GM12872 (cell line): ENCODE results near the gene RAB31.

Experiments used
- CTCF ChIP-seq: IDR thresholded peaks from 3 replicates; pipeline ENCODE4 v1.5.1; 2011; ENCODE audit warnings: low read depth, mild to moderate bottlenecking, low read length, moderate library complexity; ENCODE audit not compliant: insufficient read depth

RAB31 gene

DNA sequence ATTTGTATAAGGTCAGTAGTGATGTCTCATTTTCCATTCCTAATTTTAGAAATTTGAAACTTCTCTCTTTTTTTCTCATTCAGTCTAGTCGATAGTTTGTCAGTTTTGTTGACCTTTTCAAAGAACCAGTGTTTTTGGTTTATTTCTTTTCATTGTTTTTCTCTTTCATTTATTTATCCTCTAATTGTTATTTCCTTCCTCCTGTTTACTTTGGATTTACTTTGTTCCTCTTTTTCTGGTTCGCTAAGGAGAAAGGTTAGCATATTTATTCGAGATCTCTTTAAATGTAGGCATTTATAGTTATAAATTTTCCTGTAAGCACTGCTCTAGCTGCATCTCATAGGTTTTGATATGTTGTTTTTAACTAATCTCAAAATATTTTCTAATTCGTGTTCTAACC is 112.6 kb downstream of the RAB31 start:
- TF ChIP-seq CTCF, result no peak

DNA sequence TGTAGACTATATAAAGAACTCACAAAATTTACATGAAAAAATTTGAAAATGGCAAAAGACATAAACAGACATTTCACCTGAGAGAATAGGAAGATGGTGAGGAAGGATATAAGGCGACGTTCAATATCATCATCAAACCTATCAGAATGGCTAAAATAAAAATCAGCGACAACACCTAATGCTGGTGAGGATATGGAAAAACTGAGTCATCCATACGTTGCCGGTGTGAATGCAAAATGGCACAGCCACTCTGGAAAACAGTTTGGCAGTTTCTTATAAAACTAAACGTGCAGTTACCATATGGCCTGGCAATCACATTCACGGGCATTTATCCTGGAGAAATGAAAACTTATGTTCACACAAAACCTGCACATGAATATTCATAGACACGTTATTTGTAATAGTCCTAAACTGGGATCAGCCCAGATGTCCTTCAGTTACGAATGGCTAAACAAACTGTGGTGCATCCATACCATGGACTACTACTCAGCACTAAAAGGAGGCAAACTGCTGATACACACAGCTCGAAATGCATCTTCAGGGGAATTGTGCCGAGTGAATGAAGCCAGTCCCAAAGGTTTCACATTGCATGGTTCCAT is 114.6 kb downstream of the RAB31 start:
- TF ChIP-seq CTCF, result no peak

GRCh38 chr18:9823805-9824473 is 115.8 kb downstream of the RAB31 start:
- TF ChIP-seq CTCF, result no peak

GRCh38 chr18:9824474-9824832 is 116.4 kb downstream of the RAB31 start:
- no peak for TF ChIP-seq CTCF

GRCh38 chr18:9824952-9825371 is 116.9 kb downstream of the RAB31 start:
- no peak for TF ChIP-seq CTCF

DNA sequence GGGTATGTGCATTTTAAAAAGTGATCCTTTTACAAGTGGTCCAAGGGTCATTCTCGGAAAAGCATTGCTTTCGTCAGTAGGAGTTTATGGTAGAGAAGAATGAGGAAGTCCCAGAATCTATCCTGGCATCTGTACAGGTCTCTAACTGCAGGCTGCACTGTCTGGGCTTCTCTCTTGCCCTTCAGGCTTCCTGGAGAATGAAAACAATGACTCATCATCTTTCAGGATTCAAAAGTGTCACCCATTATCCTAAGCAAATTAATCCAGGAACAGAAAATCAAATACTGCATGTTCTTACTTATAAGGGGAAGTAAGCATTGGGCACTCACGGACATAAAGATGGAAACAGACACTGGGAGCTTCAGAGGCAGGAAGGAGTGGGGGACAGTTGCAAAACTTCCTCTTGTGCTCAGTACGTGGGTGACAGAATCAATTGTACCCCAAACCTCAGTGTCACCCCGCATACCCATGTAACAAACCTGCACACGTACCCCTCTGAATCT is 117.5 kb downstream of the RAB31 start:
- no peak for TF ChIP-seq CTCF

- no peak for TF ChIP-seq CTCF
Measured at GRCh38 chr18:9826685-9827084, 118.6 kb downstream of the RAB31 start.
